NT2/D1 (cell line): ENCODE data around the gene MRPL27.
A peak's percentile ranks its signal among the peaks of the same experiment; 100 is the strongest.

ENCODE experiments used
- DNase-seq: peaks from one replicate; pipeline ENCODE4 v3.0.0-alpha.2; 2011; ENCODE audit warnings: low read depth, low spot score
- H3K27me3 ChIP-seq: 2 replicates; pipeline ENCODE4 v1.6.0; 2011; ENCODE audit warnings: mild to moderate bottlenecking; ENCODE audit not compliant: insufficient read length, insufficient read depth
- H3K36me3 ChIP-seq: 2 replicates; pipeline ENCODE4 v1.6.1; 2011; ENCODE audit warnings: mild to moderate bottlenecking, low read length, mixed read lengths; ENCODE audit not compliant: insufficient read depth, insufficient read length
- H3K4me1 ChIP-seq: 2 replicates; pipeline ENCODE4 v1.5.1; 2011; ENCODE audit not compliant: insufficient read depth, insufficient read length
- H3K4me3 ChIP-seq: 2 replicates; pipeline ENCODE4 v1.5.1; 2011; ENCODE audit warnings: low read depth; ENCODE audit not compliant: insufficient read length
- H3K9ac ChIP-seq: 2 replicates; pipeline ENCODE4 v1.6.0; 2011; ENCODE audit warnings: low read depth; ENCODE audit not compliant: insufficient read length
- H3K9me3 ChIP-seq: 2 replicates; pipeline ENCODE4 v1.5.1; 2011; ENCODE audit warnings: mild to moderate bottlenecking, low read length; ENCODE audit not compliant: insufficient read depth
- SUZ12 ChIP-seq: IDR thresholded peaks from 2 replicates; pipeline ENCODE4 v1.6.1; 2011; ENCODE audit not compliant: insufficient read length, insufficient read depth; ENCODE audit errors: extremely low read depth
- YY1 ChIP-seq: IDR thresholded peaks from 2 replicates; pipeline ENCODE4 v1.6.1; 2011; ENCODE audit not compliant: insufficient read length, insufficient read depth
- ZNF274 ChIP-seq: IDR thresholded peaks from 2 replicates; pipeline ENCODE4 v1.6.1; 2011; ENCODE audit warnings: mild to moderate bottlenecking, low read depth, low read length

The MRPL27 gene

DNA sequence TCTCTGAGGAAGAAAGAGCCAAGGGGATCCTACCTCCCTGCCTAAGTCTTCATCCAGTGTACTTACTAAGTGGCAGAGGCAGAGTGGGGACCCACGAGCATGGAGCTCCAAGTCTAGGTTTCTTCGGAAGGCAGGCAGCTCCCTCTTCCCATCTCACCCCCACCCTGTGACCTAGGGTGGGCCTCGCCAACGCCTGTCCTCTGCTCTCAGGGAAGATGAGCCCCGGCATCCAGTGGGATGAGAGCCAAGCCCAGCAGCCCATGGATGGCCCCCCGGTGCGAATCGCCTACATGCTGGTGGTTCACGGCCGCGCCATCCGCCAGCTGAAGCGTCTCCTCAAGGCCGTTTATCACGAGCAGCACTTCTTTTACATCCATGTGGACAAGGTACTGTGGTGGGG lies 18.8 kb downstream of the MRPL27 start:
- Histone ChIP-seq H3K4me3 (no peak overlapping the region), H3K36me3 (peaks cover 77% of the 10 kb centered on the region), H3K9me3 (no peaks in the 10 kb centered on the region), H3K27me3 (no peaks in the 10 kb centered on the region), H3K9ac (no peak overlapping the region), H3K4me1 (peaks cover 3% of the 10 kb centered on the region)
- DNase-seq, result no peak
- TF ChIP-seq ZNF274, result no peak

DNA sequence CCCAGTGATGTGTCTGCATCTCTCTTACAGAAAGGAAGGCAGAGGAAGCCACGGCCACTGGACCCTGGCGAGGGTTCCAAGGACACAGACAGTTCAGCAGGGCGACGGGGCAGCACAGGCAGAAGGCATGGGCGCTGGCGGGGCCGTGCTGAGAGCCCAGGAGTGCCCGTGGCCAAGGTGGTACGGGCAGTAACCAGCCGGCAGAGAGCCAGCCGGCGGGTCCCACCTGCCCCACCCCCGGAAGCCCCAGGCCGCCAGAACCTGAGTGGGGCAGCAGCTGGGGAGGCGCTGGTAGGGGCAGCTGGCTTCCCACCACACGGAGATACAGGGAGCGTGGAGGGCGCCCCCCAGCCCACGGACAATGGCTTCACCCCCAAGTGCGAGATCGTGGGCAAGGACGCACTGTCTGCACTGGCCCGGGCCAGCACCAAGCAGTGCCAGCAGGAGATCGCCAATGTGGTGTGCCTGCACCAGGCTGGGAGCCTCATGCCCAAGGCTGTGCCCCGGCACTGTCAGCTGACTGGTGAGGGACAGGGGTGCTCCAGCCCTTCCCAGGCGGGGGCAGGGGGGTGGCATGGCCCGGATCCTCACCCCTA lies 19.3 kb downstream of the MRPL27 start:
- Histone ChIP-seq H3K9ac (no peak overlapping the region), H3K4me3 (no peak overlapping the region), H3K9me3 (no peaks in the 10 kb centered on the region), H3K36me3 (peaks cover 77% of the 10 kb centered on the region), H3K4me1 (peaks cover 8% of the 10 kb centered on the region), H3K27me3 (no peaks in the 10 kb centered on the region)
- DNase-seq, result no peak
- TF ChIP-seq ZNF274, result no peak
- TF ChIP-seq YY1, result no peak
- no peak for TF ChIP-seq SUZ12

DNA sequence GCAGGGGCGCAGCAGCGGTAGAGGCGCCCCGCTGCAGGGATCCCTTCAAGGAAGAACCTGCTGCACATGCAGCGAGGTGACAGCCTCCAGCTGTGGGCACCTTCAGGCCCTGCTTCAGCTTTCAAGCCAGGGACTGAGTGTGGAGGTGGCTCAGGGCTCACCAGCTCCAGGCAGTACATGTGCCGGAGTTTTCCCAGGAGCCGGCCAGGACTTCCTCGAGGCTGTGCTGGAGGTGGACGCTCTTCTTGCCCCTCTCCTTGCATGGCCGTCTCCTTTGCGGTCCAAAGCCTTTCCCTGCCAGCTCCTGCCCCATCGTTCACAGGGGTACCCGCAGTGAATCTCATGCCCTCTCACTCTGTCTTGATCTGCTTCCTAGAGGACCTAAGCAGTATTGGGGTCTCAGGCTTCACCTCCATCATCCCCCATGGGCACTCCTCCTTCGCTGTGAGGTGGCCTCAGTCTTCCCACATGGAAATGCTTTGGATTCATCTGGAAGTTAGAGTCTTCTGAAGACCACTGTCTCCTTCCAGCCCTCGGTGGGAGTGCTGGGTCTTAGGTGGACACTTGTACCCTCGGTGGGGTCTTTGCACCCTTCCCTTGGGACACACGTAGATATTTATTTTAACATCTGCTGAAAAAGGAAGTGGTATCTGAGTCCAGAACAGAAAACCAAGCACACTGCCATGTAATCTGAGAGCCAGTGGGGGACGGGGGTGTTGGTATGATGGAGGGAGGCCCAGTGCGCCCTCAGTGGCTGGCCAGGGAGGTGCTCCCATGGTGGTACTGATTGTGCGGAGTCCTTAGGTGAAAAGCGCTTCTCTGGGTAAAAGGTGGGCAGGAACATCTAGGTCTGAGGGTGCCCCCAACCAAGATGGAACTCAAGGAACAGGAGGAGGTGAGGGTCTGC lies 20.0 kb downstream of the MRPL27 start:
- DNase-seq, result no peak

DNA sequence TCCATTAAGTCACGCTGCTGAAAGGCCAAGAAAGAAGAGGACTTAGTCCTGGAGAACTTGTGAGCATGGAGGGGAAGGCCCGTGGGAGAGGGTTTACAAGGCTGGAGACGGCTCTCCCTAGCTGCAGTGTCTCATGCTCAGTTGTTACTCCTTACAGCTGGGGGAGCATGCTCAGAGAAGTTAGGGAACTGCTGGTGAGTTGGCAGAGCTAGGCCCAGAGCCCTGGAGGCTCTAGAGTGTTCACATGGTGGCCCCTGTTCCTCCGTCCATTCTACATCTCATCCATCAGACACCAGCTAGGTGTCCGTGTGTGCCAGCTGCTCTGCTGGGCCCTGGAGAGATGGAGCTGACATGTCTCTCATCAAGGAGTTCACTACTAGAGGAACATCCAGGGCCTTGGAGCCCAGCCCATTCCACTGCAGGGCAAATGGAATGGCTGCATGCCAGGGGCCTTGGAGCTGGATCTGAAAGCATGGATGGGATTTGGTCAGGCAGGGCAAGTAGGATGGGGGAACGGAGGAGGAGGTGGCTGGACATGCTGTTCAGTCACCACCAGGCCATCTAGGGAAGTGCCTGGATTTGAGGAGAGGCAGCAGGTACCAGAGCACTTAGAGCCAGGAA lies 20.8 kb downstream of the MRPL27 start:
- peaks cover 64% of the 10 kb centered on the region for H3K36me3 ChIP-seq
- TF ChIP-seq YY1 (no peak), ZNF274 (no peak), SUZ12 (no peak)
- H3K4me1 ChIP-seq, result peaks cover 10% of the 10 kb centered on the region
- H3K4me3 ChIP-seq, result no peak overlapping the region
- H3K9me3 ChIP-seq, result no peaks in the 10 kb centered on the region
- H3K27me3 ChIP-seq, result no peaks in the 10 kb centered on the region
- DNase-seq, result no peak
- no peak overlapping the region for H3K9ac ChIP-seq

More for the DNA sequence above, 20.0 kb downstream of the MRPL27 start:
- Histone ChIP-seq H3K4me3 (no peak overlapping the region), H3K27me3 (no peaks in the 10 kb centered on the region), H3K36me3 (peaks cover 69% of the 10 kb centered on the region), H3K9ac (no peak overlapping the region), H3K4me1 (peaks cover 10% of the 10 kb centered on the region), H3K9me3 (no peaks in the 10 kb centered on the region)
- TF ChIP-seq YY1 (no peak), SUZ12 (no peak), ZNF274 (no peak)

DNA sequence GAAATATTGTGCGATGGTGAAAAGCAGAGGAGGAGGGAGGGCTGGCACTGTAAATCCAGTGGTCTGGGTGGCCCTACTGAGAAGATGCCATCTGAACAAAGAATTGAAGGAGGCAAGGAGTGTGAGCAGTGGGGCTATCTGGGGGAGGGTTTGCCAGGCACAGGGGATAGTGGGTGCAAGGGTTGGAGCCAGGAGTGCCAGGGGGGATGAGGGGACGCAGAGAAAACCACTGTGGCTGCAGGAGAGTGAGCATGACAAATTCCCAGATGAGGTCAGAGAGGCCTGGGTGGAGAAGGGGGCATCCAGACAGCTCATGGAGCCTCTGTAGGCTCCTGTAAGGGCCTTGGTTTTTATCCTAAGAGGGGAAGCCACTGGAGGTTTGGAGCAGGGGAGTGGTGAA lies 22.3 kb downstream of the MRPL27 start:
- no peak overlapping the region for H3K4me3 ChIP-seq
- TF ChIP-seq SUZ12, result no peak
- no peak for TF ChIP-seq YY1
- TF ChIP-seq ZNF274, result no peak
- no peak for DNase-seq
- H3K36me3 ChIP-seq, result peaks cover 49% of the 10 kb centered on the region
- no peaks in the 10 kb centered on the region for H3K27me3 ChIP-seq
- H3K9me3 ChIP-seq, result no peaks in the 10 kb centered on the region
- H3K9ac ChIP-seq, result no peak overlapping the region
- peaks cover 10% of the 10 kb centered on the region for H3K4me1 ChIP-seq

DNA sequence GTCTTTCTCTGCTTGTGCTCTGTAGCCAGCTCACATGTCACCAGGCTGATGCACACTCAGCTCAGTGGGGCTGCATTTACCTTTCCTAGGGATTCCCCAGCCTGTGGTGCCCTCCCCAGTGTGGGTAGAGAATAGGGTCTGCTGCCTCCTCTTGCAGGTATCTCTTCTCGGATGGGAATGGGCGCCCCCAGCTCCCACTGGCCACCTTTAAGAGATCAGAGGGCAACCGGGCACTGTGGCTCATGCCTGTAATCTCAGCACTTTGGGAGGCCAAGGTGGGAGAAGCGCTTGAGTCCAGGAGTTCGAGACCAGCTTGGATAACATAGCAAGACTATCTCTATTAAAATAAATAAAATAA lies 23.8 kb downstream of the MRPL27 start:
- peaks cover 15% of the 10 kb centered on the region for H3K27me3 ChIP-seq
- DNase-seq, result no peak
- no peaks in the 10 kb centered on the region for H3K9me3 ChIP-seq
- H3K9ac ChIP-seq, result no peak overlapping the region
- peaks cover 34% of the 10 kb centered on the region for H3K36me3 ChIP-seq
- H3K4me1 ChIP-seq, result peaks cover 10% of the 10 kb centered on the region
- H3K4me3 ChIP-seq, result no peak overlapping the region
- TF ChIP-seq ZNF274 (no peak), SUZ12 (no peak), YY1 (no peak)

DNA sequence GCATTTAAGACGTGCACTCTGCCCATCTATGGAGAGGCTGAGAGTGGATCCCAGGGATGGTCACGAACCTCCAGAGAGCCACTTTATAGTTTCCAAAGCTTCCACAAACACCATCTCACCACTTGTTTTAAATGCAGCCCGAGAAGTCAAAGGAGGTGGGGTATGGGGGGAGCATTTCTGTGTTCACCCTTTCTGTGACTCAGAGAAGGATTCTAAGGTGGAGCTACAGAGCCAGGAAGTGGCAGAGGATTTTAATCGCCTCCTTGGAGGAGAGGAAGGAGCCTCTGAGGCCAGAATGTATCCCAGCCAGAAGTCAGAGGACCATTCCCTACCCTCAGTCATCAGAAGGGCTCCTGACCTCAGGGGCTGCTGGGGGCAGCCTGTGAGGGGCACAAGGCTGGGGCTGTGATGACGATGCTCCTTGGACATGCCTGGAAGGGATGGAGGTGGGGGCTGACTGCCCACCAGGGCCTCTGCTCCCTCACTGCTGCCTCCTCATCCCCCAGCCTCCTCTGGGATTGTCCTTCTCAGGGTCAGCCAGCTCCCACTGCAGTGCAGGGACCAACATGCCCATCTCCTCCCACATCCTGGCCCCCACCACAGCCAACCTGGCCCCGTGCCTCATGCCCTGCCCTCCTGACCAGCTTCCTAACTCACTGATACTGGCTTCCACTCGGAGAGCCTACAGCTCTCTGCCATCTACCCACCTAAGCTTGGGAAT lies 24.3 kb downstream of the MRPL27 start:
- no peak for DNase-seq
- H3K4me3 ChIP-seq, result no peak overlapping the region
- peaks cover 29% of the 10 kb centered on the region for H3K36me3 ChIP-seq
- peaks cover 15% of the 10 kb centered on the region for H3K27me3 ChIP-seq
- TF ChIP-seq YY1 (no peak), ZNF274 (no peak)
- peak overlapping the region; percentile 51 for H3K9ac ChIP-seq
- H3K9me3 ChIP-seq, result no peaks in the 10 kb centered on the region
- peaks cover 10% of the 10 kb centered on the region for H3K4me1 ChIP-seq
